ENCODE measurements around the gene PGK1. TPM values are rescaled to one million over a fixed set of nuclear protein-coding genes. Genes with fewer than 3 reads are reported as not detected.
A peak's percentile ranks its signal among the peaks of the same experiment; 100 is the strongest.
"Not testable (repeated sequence)": the region's sequence is repeated elsewhere in the genome, so short reads cannot be mapped to it uniquely, and the experiment has no call there.

PGK1 gene
- total RNA-seq (100 to 1,000 TPM in 2 of 4 donors, 10 to 100 TPM in 2; 92.8 to 101 (median 96.9) TPM), polyA plus RNA-seq (100 to 1,000 TPM; 190 to 277 (median 227) TPM)

DNA sequence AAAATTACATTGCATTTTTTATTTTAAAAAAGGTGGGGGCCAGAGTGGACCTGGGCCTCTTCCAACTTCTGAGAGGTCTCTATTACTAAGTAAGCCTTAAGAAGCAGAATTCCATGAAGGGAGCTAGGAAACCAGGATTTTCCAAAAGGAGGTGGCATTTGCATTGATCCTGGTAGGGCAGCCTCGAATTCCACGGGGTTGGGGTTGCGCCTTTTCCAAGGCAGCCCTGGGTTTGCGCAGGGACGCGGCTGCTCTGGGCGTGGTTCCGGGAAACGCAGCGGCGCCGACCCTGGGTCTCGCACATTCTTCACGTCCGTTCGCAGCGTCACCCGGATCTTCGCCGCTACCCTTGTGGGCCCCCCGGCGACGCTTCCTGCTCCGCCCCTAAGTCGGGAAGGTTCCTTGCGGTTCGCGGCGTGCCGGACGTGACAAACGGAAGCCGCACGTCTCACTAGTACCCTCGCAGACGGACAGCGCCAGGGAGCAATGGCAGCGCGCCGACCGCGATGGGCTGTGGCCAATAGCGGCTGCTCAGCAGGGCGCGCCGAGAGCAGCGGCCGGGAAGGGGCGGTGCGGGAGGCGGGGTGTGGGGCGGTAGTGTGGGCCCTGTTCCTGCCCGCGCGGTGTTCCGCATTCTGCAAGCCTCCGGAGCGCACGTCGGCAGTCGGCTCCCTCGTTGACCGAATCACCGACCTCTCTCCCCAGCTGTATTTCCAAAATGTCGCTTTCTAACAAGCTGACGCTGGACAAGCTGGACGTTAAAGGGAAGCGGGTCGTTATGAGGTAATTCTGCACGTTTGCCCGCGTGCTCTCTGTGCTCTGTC lies at the start of gene PGK1:
Gene PGK1 (plus strand): TSS at position 626 of the 824 bp plus-strand sequence. CDS start 93 bp downstream, at position 719.
- TF ChIP-seq, protein P1, sequence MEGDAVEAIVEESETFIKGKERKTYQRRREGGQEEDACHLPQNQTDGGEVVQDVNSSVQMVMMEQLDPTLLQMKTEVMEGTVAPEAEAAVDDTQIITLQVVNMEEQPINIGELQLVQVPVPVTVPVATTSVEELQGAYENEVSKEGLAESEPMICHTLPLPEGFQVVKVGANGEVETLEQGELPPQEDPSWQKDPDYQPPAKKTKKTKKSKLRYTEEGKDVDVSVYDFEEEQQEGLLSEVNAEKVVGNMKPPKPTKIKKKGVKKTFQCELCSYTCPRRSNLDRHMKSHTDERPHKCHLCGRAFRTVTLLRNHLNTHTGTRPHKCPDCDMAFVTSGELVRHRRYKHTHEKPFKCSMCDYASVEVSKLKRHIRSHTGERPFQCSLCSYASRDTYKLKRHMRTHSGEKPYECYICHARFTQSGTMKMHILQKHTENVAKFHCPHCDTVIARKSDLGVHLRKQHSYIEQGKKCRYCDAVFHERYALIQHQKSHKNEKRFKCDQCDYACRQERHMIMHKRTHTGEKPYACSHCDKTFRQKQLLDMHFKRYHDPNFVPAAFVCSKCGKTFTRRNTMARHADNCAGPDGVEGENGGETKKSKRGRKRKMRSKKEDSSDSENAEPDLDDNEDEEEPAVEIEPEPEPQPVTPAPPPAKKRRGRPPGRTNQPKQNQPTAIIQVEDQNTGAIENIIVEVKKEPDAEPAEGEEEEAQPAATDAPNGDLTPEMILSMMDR (IDR thresholded peaks at IDR 0.05), result no peak
- TF ChIP-seq POLR2A (IDR thresholded peaks at IDR 0.05) (peak; percentile 83 to 85), POLR2AphosphoS5 (IDR thresholded peaks at IDR 0.05) (peak; percentile 83 to 98 (median 96)), EP300 (IDR thresholded peaks at IDR 0.05) (peak in 2 of 4 donors; percentile 17 to 67)
- Histone ChIP-seq H3K27ac (peak within 1 kb of the TSS; percentile 93 to 97 (median 95)), H3K9me3 (no peaks in the 10 kb centered on the region), H3K36me3 (no peaks in the 10 kb centered on the region), H3K4me3 (peak within 1 kb of the TSS; percentile 57 to 82 (median 74)), H3K27me3 (no peaks in the 10 kb centered on the region), H3K4me1 (peaks cover 0 to 35% (median 29%) of the 10 kb centered on the region in 4 donors)
- 1% methylated on average over 72 of the region's 72 CpGs for whole genome bisulfite sequencing, 2 donors
- intact Hi-C loops (cut with DNase I), result loop anchor here (2.0 to 10.0 kb wide), 4 partner anchors 35 to 319 kb away; partner anchors contain the start of genes ATP7A, ATRX, COX7B and MAGT1
- DNase-seq, result peak; percentile 98

- TF ChIP-seq POLR2A (IDR thresholded peaks at IDR 0.05), result no peak
- TF ChIP-seq, protein P1 (IDR thresholded peaks at IDR 0.05), result no peak
- no peak for TF ChIP-seq POLR2AphosphoS5 (IDR thresholded peaks at IDR 0.05)
- no peak for TF ChIP-seq EP300 (IDR thresholded peaks at IDR 0.05)
Measured at GRCh38 chrX:78063687-78064086, 40.4 kb upstream of the PGK1 start.

GRCh38 chrX:78064152-78064551 lies 39.9 kb upstream of the PGK1 start:
- no peak overlapping the region for H3K27ac ChIP-seq
- TF ChIP-seq POLR2AphosphoS5 (IDR thresholded peaks at IDR 0.05), result no peak
- TF ChIP-seq EP300 (IDR thresholded peaks at IDR 0.05), result no peak
- no peak for TF ChIP-seq POLR2A (IDR thresholded peaks at IDR 0.05)
- TF ChIP-seq, protein P1 (IDR thresholded peaks at IDR 0.05), result no peak
- intact Hi-C loops (cut with DNase I), result no loop called here
- H3K4me3 ChIP-seq, result no peak overlapping the region
- H3K4me1 ChIP-seq, result no peaks in the 10 kb centered on the region
- no peaks in the 10 kb centered on the region for H3K9me3 ChIP-seq
- WGBS, 2 donors, result 82 to 84% methylated on average over 4 of the region's 4 CpGs
- H3K27me3 ChIP-seq, result no peaks in the 10 kb centered on the region
- DNase-seq, result no peak
- H3K36me3 ChIP-seq, result no peaks in the 10 kb centered on the region

More at GRCh38 chrX:78063687-78064086, 40.4 kb upstream of the PGK1 start:
- Histone ChIP-seq H3K4me3 (no peak overlapping the region), H3K36me3 (no peaks in the 10 kb centered on the region), H3K27me3 (no peaks in the 10 kb centered on the region), H3K9me3 (no peaks in the 10 kb centered on the region), H3K4me1 (no peaks in the 10 kb centered on the region), H3K27ac (no peak overlapping the region)
- no peak for DNase-seq
- intact Hi-C loops (cut with DNase I), result no loop called here

GRCh38 chrX:78064698-78065601 lies 39.1 kb upstream of the PGK1 start:
- peak overlapping the region in 2 of 4 donors; percentile 2 to 69 for H3K27ac ChIP-seq
- H3K27me3 ChIP-seq; H3K9me3 ChIP-seq; H3K4me1 ChIP-seq; DNase-seq; H3K4me3 ChIP-seq; H3K36me3 ChIP-seq; intact Hi-C loops (cut with DNase I): not testable (repeated sequence)
- WGBS, 2 donors, result 81 to 88% methylated on average over 6 of the region's 6 CpGs

- Histone ChIP-seq H3K4me3 (no peak overlapping the region), H3K27me3 (no peaks in the 10 kb centered on the region), H3K27ac (peak overlapping the region in 1 of 4 donors; percentile 69), H3K4me1 (no peaks in the 10 kb centered on the region), H3K36me3 (no peaks in the 10 kb centered on the region), H3K9me3 (no peaks in the 10 kb centered on the region)
- DNase-seq, result no peak
- 95% methylated on average over 1 of the region's 1 CpG for WGBS, 2 donors
- TF ChIP-seq, protein P1 (IDR thresholded peaks at IDR 0.05), result no peak
- TF ChIP-seq POLR2AphosphoS5 (IDR thresholded peaks at IDR 0.05) (no peak), EP300 (IDR thresholded peaks at IDR 0.05) (no peak), POLR2A (IDR thresholded peaks at IDR 0.05) (no peak)
- intact Hi-C loops (cut with DNase I), result no loop called here
Measured at GRCh38 chrX:78066110-78066509, 37.9 kb upstream of the PGK1 start.

Data from sigmoid colon (tissue), 7 donors.